H1 (cell line): ENCODE measurements around the gene SAE1. TPM values are rescaled to one million over a fixed set of nuclear protein-coding genes. Genes with fewer than 3 reads are reported as not detected.

Source experiments
- ASH2L ChIP-seq: fragments of 200-600, 300-600 bp; sonication (generic); IDR thresholded peaks from one replicate; pipeline ENCODE4 v1.7.1; 2017; ENCODE audit warnings: low read length
- BACH1 ChIP-seq: IDR thresholded peaks from 2 replicates; pipeline ENCODE4 v1.6.1; 2012; ENCODE audit warnings: low read length, improper control_type of control experiment
- CTBP2 ChIP-seq: IDR thresholded peaks from 2 replicates; pipeline ENCODE4 v1.7.0; 2011; ENCODE audit warnings: borderline replicate concordance, mild to moderate bottlenecking, moderate library complexity, mixed read lengths, low read length; ENCODE audit not compliant: insufficient read depth, insufficient read length
- EGR1 ChIP-seq: IDR thresholded peaks from 2 replicates; pipeline ENCODE4 v1.6.1; 2011; ENCODE audit warnings: low read depth, low read length, borderline replicate concordance
- FOSL1 ChIP-seq: IDR thresholded peaks from 2 replicates; pipeline ENCODE4 v1.6.1; 2011; ENCODE audit warnings: mild to moderate bottlenecking, low read depth, low read length, moderate library complexity; ENCODE audit not compliant: insufficient read depth
- GABPA ChIP-seq: IDR thresholded peaks from 2 replicates; pipeline ENCODE4 v1.6.1; 2011; ENCODE audit warnings: mild to moderate bottlenecking, low read length, moderate library complexity, borderline replicate concordance; ENCODE audit not compliant: insufficient read depth
- GTF2F1 ChIP-seq: IDR thresholded peaks from 2 replicates; pipeline ENCODE4 v1.6.1; 2012; ENCODE audit warnings: low read depth, low read length, improper control_type of control experiment, borderline replicate concordance
- JUN ChIP-seq: IDR thresholded peaks from 2 replicates; pipeline ENCODE4 v1.6.1; 2011; ENCODE audit warnings: low read depth, mild to moderate bottlenecking, improper control_type of control experiment, low read length
- NANOG ChIP-seq: IDR thresholded peaks from 2 replicates; pipeline ENCODE4 v1.6.1; 2011; ENCODE audit warnings: low read length, low read depth, mild to moderate bottlenecking, inconsistent platforms; ENCODE audit not compliant: insufficient read depth, poor library complexity, severe bottlenecking
- NRF1 ChIP-seq: IDR thresholded peaks from 2 replicates; pipeline ENCODE4 v1.6.1; 2011; ENCODE audit warnings: mild to moderate bottlenecking, low read depth, low read length, improper control_type of control experiment
- PHF8 ChIP-seq: fragments of 200-600 bp; sonication (generic); conservative IDR thresholded peaks from 2 replicates; pipeline ENCODE4 v1.7.1; 2012; ENCODE audit warnings: low read depth, mild to moderate bottlenecking, inconsistent platforms, low read length, moderate library complexity
- RAD21 ChIP-seq, 2 experiments: IDR thresholded peaks in 1 of 2; conservative IDR thresholded peaks in 1 of 2; 2 replicates each; pipeline ENCODE4 v1.6.1; 2011; ENCODE audit warnings: low read depth in 2 of 2, low read length in 2 of 2, improper control_type of control experiment in 1 of 2, inconsistent platforms in 1 of 2, mild to moderate bottlenecking in 1 of 2, moderate library complexity in 1 of 2
- SAP30 ChIP-seq: fragments of 300-600 bp; sonication (generic); IDR thresholded peaks from 2 replicates; pipeline ENCODE4 v1.7.1; 2012; ENCODE audit warnings: low read length, moderate library complexity, mild to moderate bottlenecking, inconsistent platforms; ENCODE audit not compliant: insufficient read depth, insufficient replicate concordance
- SIN3A ChIP-seq, 2 experiments: IDR thresholded peaks in 1 of 2; conservative IDR thresholded peaks in 1 of 2; 2 replicates each; pipeline ENCODE4 v1.6.1; 2011 to 2012; ENCODE audit warnings: low read length in 2 of 2, improper control_type of control experiment in 1 of 2, low read depth in 1 of 2, mild to moderate bottlenecking in 1 of 2
- SP1 ChIP-seq: IDR thresholded peaks from 2 replicates; pipeline ENCODE4 v1.6.1; 2011; ENCODE audit warnings: low read depth, low read length
- SP2 ChIP-seq: IDR thresholded peaks from 2 replicates; pipeline ENCODE4 v1.6.1; 2012; ENCODE audit warnings: mild to moderate bottlenecking, low read length, inconsistent platforms
- SRF ChIP-seq: IDR thresholded peaks from 2 replicates; pipeline ENCODE4 v1.6.1; 2011; ENCODE audit warnings: mild to moderate bottlenecking, low read depth, low read length, moderate library complexity
- ZNF274 ChIP-seq: IDR thresholded peaks from 2 replicates; pipeline ENCODE4 v1.7.0; 2012; ENCODE audit warnings: low read length, borderline replicate concordance; ENCODE audit errors: extremely low read depth
- polyA plus RNA-seq, 7 experiments: library from polyadenylated mRNA; depleted of rRNA in 3 of 7; stranded (reverse) in 5 of 7; unstranded in 2 of 7; fragments of >200 nt in 5 of 7; fragments of 200-250 nt in 2 of 7; gene quantifications; 1 replicate in 5 of 7; 2 replicates in 1 of 7; 4 replicates in 1 of 7; pipeline versions ENCODE4 v1.2.1 to v1.2.3, GENCODE V29; 2011 to 2013; ENCODE audit warnings: missing spikeins in 2 of 7, mixed read lengths in 2 of 7
- total RNA-seq: library from RNA; stranded (reverse); fragmentation: NEBNext Ultra II Directional; extraction: Animal tissue kit (Norgen Biotek cat#: 25700); gene quantifications from 2 replicates; pipeline ENCODE4 v1.2.1, GENCODE V29; 2021
- TF ChIP-seq, protein P1 (sequence below): IDR thresholded peaks from 2 replicates; pipeline ENCODE4 v1.6.1; 2012; ENCODE audit warnings: inconsistent platforms
- TF ChIP-seq, protein P2 (sequence below), 3 experiments: IDR thresholded peaks; 1 replicate in 2 of 3; 2 replicates in 1 of 3; pipeline versions ENCODE4 v1.5.1 to v1.6.1; 2011; ENCODE audit warnings: low read length in 3 of 3, mild to moderate bottlenecking in 3 of 3, inconsistent platforms in 2 of 3, low read depth in 1 of 3, moderate library complexity in 1 of 3; ENCODE audit not compliant: insufficient read depth in 1 of 3; ENCODE audit errors: control extremely low read depth in 1 of 3

SAE1 gene
- total and polyA plus RNA-seq, 2 of the 8 experiments (the other 6 are each of a cell fraction or from before 2014, with no cell fraction given), result 213 to 268 TPM

DNA sequence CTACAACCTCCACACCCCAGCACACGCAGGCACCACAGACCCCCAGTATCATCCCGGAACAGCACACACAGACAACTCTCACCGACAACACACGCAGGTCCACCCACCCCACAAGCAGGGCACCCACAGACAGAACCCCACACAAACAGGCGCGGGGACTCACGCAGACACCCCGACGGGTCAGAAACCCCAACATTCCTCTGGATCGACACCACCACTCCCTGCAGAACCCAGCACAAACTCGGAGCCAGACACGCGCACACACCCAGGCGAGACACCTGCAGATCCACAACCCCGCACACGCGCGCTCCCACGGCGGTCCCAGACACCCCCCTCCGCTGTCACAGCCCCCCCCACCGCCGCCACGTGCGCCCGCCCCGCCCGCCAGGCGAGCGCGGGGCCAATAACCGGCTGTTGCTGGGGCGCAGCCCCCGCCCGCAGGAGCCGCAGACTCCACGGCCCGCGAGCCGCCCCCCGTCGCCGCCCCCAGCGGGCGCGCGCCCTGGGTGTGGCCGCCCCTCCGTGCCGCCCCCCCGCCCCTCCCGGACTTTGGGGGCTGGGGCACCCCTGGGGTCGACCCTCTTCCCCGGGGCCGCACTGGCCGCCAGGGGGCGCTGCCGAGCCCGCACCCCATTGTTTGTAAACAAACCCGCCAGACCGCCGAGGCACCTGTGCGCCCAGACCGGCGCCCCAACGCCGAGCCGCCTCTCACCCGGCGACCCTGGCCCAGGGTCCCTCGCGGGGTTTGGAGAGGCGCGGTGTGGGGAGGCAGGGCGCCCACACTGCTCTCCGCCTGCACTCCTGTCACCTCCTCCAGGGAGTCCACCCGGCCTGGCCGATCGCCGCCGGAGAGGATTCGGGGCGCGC lies 99.7 kb downstream of the SAE1 start (continued):
- TF ChIP-seq RAD21 (IDR thresholded peaks at IDR 0.05 in 1 of 2, conservative IDR thresholded peaks at IDR 0.05 in 1 of 2; ENCODE audit: low read depth in 2 of 2, low read length in 2 of 2) (peak; percentile 20 to 45; a peak in 3 of 4 replicates), SRF (no peak), GTF2F1 (no peak), SAP30 (peak; percentile 67), SP2 (no peak), SIN3A (conservative IDR thresholded peaks at IDR 0.05 in 1 of 2, IDR thresholded peaks at IDR 0.05 in 1 of 2; ENCODE audit: low read depth in 1 of 2, low read length in 2 of 2) (peak; percentile 46 to 89; a peak in 1 of 4 replicates), SP1 (no peak), JUN (no peak), PHF8 (0 out of 2 replicates have a peak, but pooled peaks have one; percentile 61), FOSL1 (no peak), NANOG (no peak), ZNF274 (no peak), ASH2L (no peak), BACH1 (no peak), NRF1 (no peak), CTBP2 (no peak), GABPA (no peak), EGR1 (no peak)
- TF ChIP-seq, protein P1, sequence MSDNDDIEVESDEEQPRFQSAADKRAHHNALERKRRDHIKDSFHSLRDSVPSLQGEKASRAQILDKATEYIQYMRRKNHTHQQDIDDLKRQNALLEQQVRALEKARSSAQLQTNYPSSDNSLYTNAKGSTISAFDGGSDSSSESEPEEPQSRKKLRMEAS, result peak; percentile 71; the same call in 1 of the 2 replicates
- TF ChIP-seq, protein P2, sequence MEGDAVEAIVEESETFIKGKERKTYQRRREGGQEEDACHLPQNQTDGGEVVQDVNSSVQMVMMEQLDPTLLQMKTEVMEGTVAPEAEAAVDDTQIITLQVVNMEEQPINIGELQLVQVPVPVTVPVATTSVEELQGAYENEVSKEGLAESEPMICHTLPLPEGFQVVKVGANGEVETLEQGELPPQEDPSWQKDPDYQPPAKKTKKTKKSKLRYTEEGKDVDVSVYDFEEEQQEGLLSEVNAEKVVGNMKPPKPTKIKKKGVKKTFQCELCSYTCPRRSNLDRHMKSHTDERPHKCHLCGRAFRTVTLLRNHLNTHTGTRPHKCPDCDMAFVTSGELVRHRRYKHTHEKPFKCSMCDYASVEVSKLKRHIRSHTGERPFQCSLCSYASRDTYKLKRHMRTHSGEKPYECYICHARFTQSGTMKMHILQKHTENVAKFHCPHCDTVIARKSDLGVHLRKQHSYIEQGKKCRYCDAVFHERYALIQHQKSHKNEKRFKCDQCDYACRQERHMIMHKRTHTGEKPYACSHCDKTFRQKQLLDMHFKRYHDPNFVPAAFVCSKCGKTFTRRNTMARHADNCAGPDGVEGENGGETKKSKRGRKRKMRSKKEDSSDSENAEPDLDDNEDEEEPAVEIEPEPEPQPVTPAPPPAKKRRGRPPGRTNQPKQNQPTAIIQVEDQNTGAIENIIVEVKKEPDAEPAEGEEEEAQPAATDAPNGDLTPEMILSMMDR (IDR thresholded peaks at IDR 0.05; ENCODE audit: control extremely low read depth in 1 of 3, insufficient read depth in 1 of 3, low read depth in 1 of 3, low read length in 3 of 3), result peak; percentile 64 to 75 (median 67)
